ENCODE measurements around the gene CTRB1. TPM values are rescaled to one million over a fixed set of nuclear protein-coding genes. Genes with fewer than 3 reads are reported as not detected.
"Not testable (repeated sequence)": the region's sequence is repeated elsewhere in the genome, so short reads cannot be mapped to it uniquely, and the experiment has no call there.

Gene CTRB1
- total RNA-seq, 1 experiment from 2014 or later = not detected

DNA sequence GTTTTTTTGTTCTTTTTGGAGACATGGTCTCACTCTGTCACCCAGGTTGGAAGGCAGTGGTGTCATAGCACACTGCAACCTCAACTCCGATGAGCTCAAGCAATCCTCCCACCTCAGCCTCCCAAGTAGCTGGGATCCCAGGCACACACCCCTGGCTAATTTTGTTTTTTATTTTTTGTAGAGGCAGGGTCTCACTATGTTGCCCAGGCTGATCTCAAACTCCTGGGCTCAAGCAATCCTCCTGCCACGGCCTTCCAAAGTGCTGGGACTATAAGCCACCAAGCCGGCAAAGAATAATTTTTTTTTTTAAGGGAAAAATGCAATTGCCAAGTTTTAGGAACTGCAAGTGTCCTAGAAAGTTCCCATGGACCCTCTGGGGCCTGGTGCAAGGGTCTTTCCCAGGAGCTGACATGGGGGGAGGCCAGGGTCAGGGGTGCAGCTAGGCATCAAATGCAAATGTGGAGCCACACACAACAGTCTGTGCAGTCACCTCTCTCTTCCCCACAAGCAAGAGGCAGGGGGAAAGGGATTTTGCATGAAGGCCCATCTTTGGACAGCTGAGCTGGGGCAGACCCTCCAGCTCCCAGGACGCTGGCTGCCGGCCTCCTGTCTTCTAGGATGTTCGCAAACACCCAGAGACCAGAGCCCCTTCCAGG is 52.8 kb downstream of the CTRB1 start:
- no peak for DNase-seq (ENCODE audit: low read depth)

DNA sequence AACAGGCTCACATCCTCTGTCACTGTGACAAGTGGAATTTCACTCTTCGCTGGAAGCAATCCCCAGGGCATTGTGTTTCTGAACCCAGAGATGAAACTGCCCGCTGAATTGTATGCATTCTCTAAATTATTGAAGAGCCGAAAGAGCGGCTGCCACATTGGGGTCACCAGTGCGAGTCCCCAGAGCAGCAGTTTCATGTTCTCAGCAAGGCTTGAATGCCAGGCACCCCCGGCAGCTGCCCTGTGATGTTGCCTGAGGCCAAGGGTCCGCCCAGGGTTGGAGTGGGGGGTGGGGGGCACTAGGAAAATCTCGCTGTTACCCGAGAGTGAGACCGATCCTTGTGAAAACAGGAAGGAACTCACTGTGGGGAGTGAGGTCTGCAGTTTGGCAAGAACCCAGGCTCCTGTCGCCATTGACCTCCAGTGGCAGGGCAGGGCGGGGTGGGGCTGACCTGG is 53.3 kb downstream of the CTRB1 start:
- no peak for DNase-seq (ENCODE audit: low read depth)

DNA sequence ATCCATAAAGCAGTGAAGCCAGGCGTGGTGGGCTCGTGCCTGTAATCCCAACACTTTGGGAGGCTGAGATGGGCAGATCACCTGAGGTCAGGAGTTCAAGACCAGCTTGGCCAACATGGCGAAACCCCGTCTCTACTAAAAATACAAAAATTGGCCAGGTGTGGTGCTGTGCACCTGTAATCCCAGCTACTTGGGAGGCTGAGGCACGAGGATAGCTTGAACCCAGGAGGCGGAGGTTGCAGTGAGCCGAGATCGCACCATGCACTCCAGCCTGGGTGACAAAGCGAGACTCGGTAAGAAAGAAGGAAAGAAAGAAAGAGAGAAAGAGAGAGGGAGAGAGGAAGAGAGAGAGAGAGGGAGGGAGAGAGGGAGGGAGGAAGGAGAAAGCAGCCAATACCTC is 53.8 kb downstream of the CTRB1 start:
- DNase-seq (ENCODE audit: low read depth) = not testable (repeated sequence)

DNA sequence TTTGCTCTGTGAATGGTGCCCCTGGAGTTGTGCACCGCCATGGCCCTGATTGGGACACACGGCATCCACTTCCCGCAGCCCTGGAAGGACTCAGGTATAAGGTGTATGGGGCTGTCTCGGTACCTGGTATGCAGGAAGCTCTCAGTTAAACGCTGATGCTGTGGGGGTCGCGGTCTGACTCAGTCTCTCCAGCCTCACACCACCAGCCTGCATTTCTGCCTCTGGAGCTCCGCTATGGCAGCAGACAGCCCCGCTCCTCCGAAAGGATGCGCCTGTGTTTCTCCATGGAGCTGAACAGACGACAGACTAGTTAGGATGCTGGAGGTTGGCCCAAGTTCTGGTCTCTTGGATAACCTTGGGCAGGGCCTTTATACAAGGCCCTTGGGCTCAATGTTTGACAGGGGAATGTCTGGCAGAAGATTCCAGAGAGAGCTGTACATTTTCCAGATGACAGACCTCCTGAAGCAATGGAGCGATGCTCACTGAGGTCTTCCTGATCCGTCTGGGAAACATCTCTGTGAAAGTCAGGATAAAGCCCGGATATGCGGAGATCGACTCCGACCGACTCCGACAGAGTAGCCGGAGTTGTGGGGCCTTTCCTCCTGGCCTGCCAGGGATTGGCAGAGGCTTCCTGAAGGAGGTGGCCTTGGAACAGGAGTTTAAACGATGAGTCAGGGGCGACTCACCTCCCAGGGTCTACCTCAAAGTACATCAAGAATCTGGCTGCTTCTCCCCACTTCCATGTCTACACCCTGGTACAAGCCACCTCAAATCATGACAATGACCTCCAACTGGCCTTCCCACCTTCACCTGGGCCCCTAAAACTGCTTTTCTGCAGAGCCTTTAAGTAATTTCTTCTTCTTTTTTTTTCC is 54.5 kb downstream of the CTRB1 start:
- peak; percentile 38 for DNase-seq (ENCODE audit: low read depth)

Other genes with a start within 250 kb of the CTRB1 start
- 8.5 and 10.1 TPM in 2 replicates for gene WDR59, start 233.9 kb upstream of the CTRB1 start, total RNA-seq (2014; rRNA removed; shearing (Covaris generic))
- gene ZNRF1, start 220.0 kb upstream of the CTRB1 start, total RNA-seq (2014; rRNA removed; shearing (Covaris generic)) = 11.4 and 12.0 TPM in 2 replicates
- gene LDHD, start 102.2 kb upstream of the CTRB1 start, total RNA-seq (2014; rRNA removed; shearing (Covaris generic)) = 0.68 and 0.96 TPM in 2 replicates
- 17.2 and 21.3 TPM in 2 replicates for gene ZFP1, start 70.5 kb upstream of the CTRB1 start, total RNA-seq (2014; rRNA removed; shearing (Covaris generic))
- not detected in 2 replicates for gene CTRB2, start 11.8 kb upstream of the CTRB1 start, total RNA-seq (2014; rRNA removed; shearing (Covaris generic))
- 19.7 and 20.3 TPM in 2 replicates for gene BCAR1, start 32.6 kb downstream of the CTRB1 start, total RNA-seq (2014; rRNA removed; shearing (Covaris generic))
- gene CFDP1, start 214.5 kb downstream of the CTRB1 start, total RNA-seq (2014; rRNA removed; shearing (Covaris generic)) = 82.6 and 86.9 TPM in 2 replicates
- 14.2 and 19.6 TPM in 2 replicates for gene TMEM170A, start 245.7 kb downstream of the CTRB1 start, total RNA-seq (2014; rRNA removed; shearing (Covaris generic))